ENCODE results near the gene METTL6. TPM values are rescaled to one million over a fixed set of nuclear protein-coding genes. Genes with fewer than 3 reads are reported as not detected.

The METTL6 gene
- total and polyA plus RNA-seq, 10 of the 15 experiments (the other 5 are each of a cell fraction or from before 2014, with no cell fraction given), result 13.8 to 29.6 (median 20.8) TPM

- TF ChIP-seq IRF5 (IDR thresholded peaks at IDR 0.05; ENCODE audit: borderline replicate concordance) (no peak), BCL3 (IDR thresholded peaks at IDR 0.05; ENCODE audit: borderline replicate concordance, insufficient read depth, low read depth, low read length, poor library complexity, severe bottlenecking) (no peak)
Observed at GRCh38 chr3:15427182-15427880, at the start of gene METTL6, which contains the start of gene EAF1 (continued).

GRCh38 chr3:15476378-15476777 is 49.0 kb upstream of the METTL6 start:
- 28% methylated on average over 3 of the region's 3 CpGs for WGBS (ENCODE audit: insufficient coverage, insufficient replicate concordance, low lambda C conversion rate, missing lambda C conversion rate)
- RAD21 ChIA-PET (ENCODE audit: unreplicated experiment), result no interaction called here
- in situ Hi-C loops (cut with MboI), result no loop called here
- no peak for TF ChIP-seq SKIL (IDR thresholded peaks at IDR 0.05; ENCODE audit: low read depth, poor library complexity, severe bottlenecking)
- TF ChIP-seq HDGF (IDR thresholded peaks at IDR 0.05), result no peak
- TF ChIP-seq BRCA1 (IDR thresholded peaks at IDR 0.05; ENCODE audit: low read depth, low read length), result no peak
- TF ChIP-seq LARP7 (IDR thresholded peaks at IDR 0.05), result no peak
- TF ChIP-seq USF2 (IDR thresholded peaks at IDR 0.05; ENCODE audit: borderline replicate concordance, low read depth, low read length), result no peak
- no peak for TF ChIP-seq SUPT20H (IDR thresholded peaks at IDR 0.05; ENCODE audit: borderline replicate concordance, control insufficient read depth, low read depth, low read length)
- no peak for TF ChIP-seq MTA3 (IDR thresholded peaks at IDR 0.05; ENCODE audit: borderline replicate concordance, low read length)
- TF ChIP-seq STAT3 (IDR thresholded peaks at IDR 0.05; ENCODE audit: low read depth, low read length), result no peak
- TF ChIP-seq NKRF (conservative IDR thresholded peaks at IDR 0.05), result no peak
- no peak for TF ChIP-seq CBX3 (IDR thresholded peaks at IDR 0.05; ENCODE audit: borderline replicate concordance, low read depth)

More at GRCh38 chr3:15476378-15476777, 49.0 kb upstream of the METTL6 start:
- no peak for ATAC-seq
- H3K9ac ChIP-seq (ENCODE audit: control insufficient read depth, insufficient read depth, low read length), result no peak overlapping the region
- BruUV-seq (replicated peaks), result no TSS peak
- SMC1A ChIA-PET (ENCODE audit: uncharacterized antibody, unreplicated experiment), result no interaction called here
- no peak overlapping the region for H3K4me3 ChIP-seq
- intact Hi-C loops (cut with micrococcal nuclease; ENCODE audit: unreplicated experiment), result no loop called here
- H3K36me3 ChIP-seq (ENCODE audit: control insufficient read depth in 2 of 2, insufficient read depth in 2 of 2, low read length in 1 of 2), result no peaks in the 10 kb centered on the region
- no peaks in the 10 kb centered on the region for H3K9me3 ChIP-seq (replicated peaks; ENCODE audit: control insufficient read depth, insufficient read depth, low read length)
- POLR2A ChIA-PET, result no interaction called here
- no peaks in the 10 kb centered on the region for H4K20me1 ChIP-seq (ENCODE audit: control insufficient read depth, insufficient read depth)
- H3K79me2 ChIP-seq (ENCODE audit: control insufficient read depth, insufficient read depth, low read length), result no peaks in the 10 kb centered on the region
- CTCF ChIA-PET, result interaction anchor here (0.7 to 1.4 kb wide), 2 partner anchors 80 to 209 kb away, joined by 3 to 7 read pairs; no protein-coding TSS in a partner anchor
- no peak for FAIRE-seq
- no peaks in the 10 kb centered on the region for H3K27me3 ChIP-seq (replicated peaks in 1 of 2; ENCODE audit: control insufficient read depth in 2 of 2, insufficient read depth in 2 of 2, low read length in 1 of 2)
- no peak for DNase-seq (ENCODE audit: low read depth, low spot score)
- no peak overlapping the region for H2AFZ ChIP-seq (ENCODE audit: control insufficient read depth, low read depth, low read length)
- no peak overlapping the region for H3K4me2 ChIP-seq (ENCODE audit: control insufficient read depth, insufficient read depth)
- H3K4me1 ChIP-seq (ENCODE audit: control insufficient read depth, insufficient read depth, low read length), result no peaks in the 10 kb centered on the region
- H3K27ac ChIP-seq (ENCODE audit: control insufficient read depth, insufficient read depth), result no peak overlapping the region
